HepG2 (cell line): ENCODE results near the gene FUT6. TPM values are rescaled to one million over a fixed set of nuclear protein-coding genes. Genes with fewer than 3 reads are reported as not detected.

ENCODE experiments used
- ERF ChIP-seq: IDR thresholded peaks from 2 replicates; pipeline ENCODE4 v1.6.1; 2018; ENCODE audit warnings: missing biosample characterization, missing genetic modification reagents
- FOXM1 ChIP-seq: sonication (generic); formaldehyde crosslinking; IDR thresholded peaks from 2 replicates; pipeline ENCODE4 v1.5.0; 2020; ENCODE audit warnings: missing genetic modification reagents
- IKZF4 ChIP-seq: sonication (generic); formaldehyde crosslinking; IDR thresholded peaks from 2 replicates; pipeline ENCODE4 v1.5.1; 2020; ENCODE audit warnings: borderline replicate concordance, mild to moderate bottlenecking, low read depth, missing genetic modification reagents; ENCODE audit errors: not compliant biosample characterization
- MBD4 ChIP-seq: IDR thresholded peaks from 2 replicates; pipeline ENCODE4 v1.6.1; 2012; ENCODE audit warnings: low read length, inconsistent platforms, borderline replicate concordance
- NFATC3 ChIP-seq: sonication (generic); formaldehyde crosslinking; IDR thresholded peaks from 2 replicates; pipeline ENCODE4 v1.5.1; 2020; ENCODE audit warnings: mild to moderate bottlenecking, missing genetic modification reagents
- REPIN1 ChIP-seq: sonication (generic); formaldehyde crosslinking; IDR thresholded peaks from 2 replicates; pipeline ENCODE4 v1.8.0; 2022; ENCODE audit warnings: missing genetic modification reagents, low read depth, mild to moderate bottlenecking, borderline replicate concordance
- SALL2 ChIP-seq: sonication (generic); formaldehyde crosslinking; IDR thresholded peaks from 2 replicates; pipeline ENCODE4 v1.8.1; 2023; ENCODE audit warnings: mild to moderate bottlenecking, missing genetic modification reagents, inconsistent platforms
- SNAPC2 ChIP-seq: sonication (generic); formaldehyde crosslinking; IDR thresholded peaks from 2 replicates; pipeline ENCODE4 v1.8.1; 2022; ENCODE audit warnings: mild to moderate bottlenecking, missing genetic modification reagents
- ZFYVE20 ChIP-seq: sonication (generic); formaldehyde crosslinking; IDR thresholded peaks from 2 replicates; pipeline ENCODE4 v1.8.0; 2023; ENCODE audit warnings: low read depth, mild to moderate bottlenecking, moderate library complexity, missing genetic modification reagents, borderline replicate concordance
- ZNF501 ChIP-seq: sonication (generic); formaldehyde crosslinking; IDR thresholded peaks from 2 replicates; pipeline ENCODE4 v1.5.1; 2020; ENCODE audit warnings: mild to moderate bottlenecking, moderate library complexity, missing genetic modification reagents
- ZNF768 ChIP-seq: sonication (generic); formaldehyde crosslinking; IDR thresholded peaks from 2 replicates; pipeline ENCODE4 v1.4.0; 2020; ENCODE audit warnings: missing genetic modification reagents
- ZNF776 ChIP-seq: sonication (generic); formaldehyde crosslinking; IDR thresholded peaks from 2 replicates; pipeline ENCODE4 v1.4.0; 2020; ENCODE audit warnings: mild to moderate bottlenecking, missing genetic modification reagents
- polyA plus RNA-seq, 8 experiments: library from polyadenylated mRNA; depleted of rRNA in 3 of 8; stranded (reverse) in 7 of 8; unstranded in 1 of 8; fragments of >200 nt; fragmentation: Illumina TruSeq in 4 of 8; extraction: Trizol in 4 of 8; gene quantifications; 2 replicates each; pipeline versions ENCODE4 v1.2.1 to v1.2.3, GENCODE V29; 2011 to 2016; ENCODE audit warnings: low read depth in 4 of 8, missing spikeins in 1 of 8, mixed read lengths in 1 of 8; ENCODE audit not compliant: insufficient read depth in 1 of 8
- total RNA-seq, 5 experiments: library from RNA; depleted of rRNA; stranded (reverse); fragments of >200 nt; fragmentation: Illumina TruSeq; extraction: Trizol; gene quantifications; 2 replicates each; pipeline ENCODE4 v1.2.3, GENCODE V29; 2016; ENCODE audit warnings: low read depth in 1 of 5
- TF ChIP-seq, protein P1 (sequence below): sonication (generic); formaldehyde crosslinking; IDR thresholded peaks from 2 replicates; pipeline ENCODE4 v1.4.0; 2020; ENCODE audit warnings: low read depth, missing genetic modification reagents
- TF ChIP-seq, protein P2 (sequence below): IDR thresholded peaks from 2 replicates; pipeline ENCODE4 v1.6.1; 2012; ENCODE audit warnings: low read depth, low read length, improper control_type of control experiment
- TF ChIP-seq, protein P3 (sequence below): IDR thresholded peaks from 2 replicates; pipeline ENCODE4 v1.6.1; 2012; ENCODE audit warnings: low read length, improper control_type of control experiment

Gene FUT6
- total and polyA plus RNA-seq, 2 of the 13 experiments (the other 11 are each of a cell fraction or from before 2014, with no cell fraction given) = 8.2 to 27.7 TPM

DNA sequence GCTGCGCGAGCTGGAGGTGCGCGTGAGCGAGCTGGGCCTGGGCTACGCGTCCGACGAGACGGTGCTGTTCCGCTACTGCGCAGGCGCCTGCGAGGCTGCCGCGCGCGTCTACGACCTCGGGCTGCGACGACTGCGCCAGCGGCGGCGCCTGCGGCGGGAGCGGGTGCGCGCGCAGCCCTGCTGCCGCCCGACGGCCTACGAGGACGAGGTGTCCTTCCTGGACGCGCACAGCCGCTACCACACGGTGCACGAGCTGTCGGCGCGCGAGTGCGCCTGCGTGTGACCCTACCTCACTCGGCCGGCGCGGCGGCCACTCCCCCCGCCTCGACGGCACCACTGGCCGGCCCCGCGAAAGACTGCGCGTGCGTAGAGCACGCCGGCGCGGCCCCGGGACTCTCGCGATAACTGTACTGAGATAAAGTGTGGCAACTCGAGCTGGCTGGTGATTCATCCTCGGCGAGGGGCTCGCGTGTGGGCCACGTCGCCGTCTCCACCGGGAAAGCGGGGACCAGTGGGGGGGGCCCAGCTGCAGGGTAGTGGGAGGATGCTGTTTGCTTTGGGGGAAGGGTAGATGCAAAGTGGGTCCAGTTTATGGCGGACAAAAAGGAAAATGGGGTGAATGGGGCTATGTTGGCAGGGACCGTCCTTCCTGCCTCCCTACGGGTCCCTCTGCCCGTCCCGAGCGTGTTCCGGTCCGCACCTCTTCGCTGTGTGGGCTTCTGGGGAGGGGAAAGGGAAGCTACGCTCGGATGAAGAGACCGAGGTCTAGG lies 11.4 kb downstream of the FUT6 start (continued):
- peak; percentile 86 for TF ChIP-seq SNAPC2 (CRISPR knock-in tag)
- no peak for TF ChIP-seq FOXM1
- TF ChIP-seq, protein P1, sequence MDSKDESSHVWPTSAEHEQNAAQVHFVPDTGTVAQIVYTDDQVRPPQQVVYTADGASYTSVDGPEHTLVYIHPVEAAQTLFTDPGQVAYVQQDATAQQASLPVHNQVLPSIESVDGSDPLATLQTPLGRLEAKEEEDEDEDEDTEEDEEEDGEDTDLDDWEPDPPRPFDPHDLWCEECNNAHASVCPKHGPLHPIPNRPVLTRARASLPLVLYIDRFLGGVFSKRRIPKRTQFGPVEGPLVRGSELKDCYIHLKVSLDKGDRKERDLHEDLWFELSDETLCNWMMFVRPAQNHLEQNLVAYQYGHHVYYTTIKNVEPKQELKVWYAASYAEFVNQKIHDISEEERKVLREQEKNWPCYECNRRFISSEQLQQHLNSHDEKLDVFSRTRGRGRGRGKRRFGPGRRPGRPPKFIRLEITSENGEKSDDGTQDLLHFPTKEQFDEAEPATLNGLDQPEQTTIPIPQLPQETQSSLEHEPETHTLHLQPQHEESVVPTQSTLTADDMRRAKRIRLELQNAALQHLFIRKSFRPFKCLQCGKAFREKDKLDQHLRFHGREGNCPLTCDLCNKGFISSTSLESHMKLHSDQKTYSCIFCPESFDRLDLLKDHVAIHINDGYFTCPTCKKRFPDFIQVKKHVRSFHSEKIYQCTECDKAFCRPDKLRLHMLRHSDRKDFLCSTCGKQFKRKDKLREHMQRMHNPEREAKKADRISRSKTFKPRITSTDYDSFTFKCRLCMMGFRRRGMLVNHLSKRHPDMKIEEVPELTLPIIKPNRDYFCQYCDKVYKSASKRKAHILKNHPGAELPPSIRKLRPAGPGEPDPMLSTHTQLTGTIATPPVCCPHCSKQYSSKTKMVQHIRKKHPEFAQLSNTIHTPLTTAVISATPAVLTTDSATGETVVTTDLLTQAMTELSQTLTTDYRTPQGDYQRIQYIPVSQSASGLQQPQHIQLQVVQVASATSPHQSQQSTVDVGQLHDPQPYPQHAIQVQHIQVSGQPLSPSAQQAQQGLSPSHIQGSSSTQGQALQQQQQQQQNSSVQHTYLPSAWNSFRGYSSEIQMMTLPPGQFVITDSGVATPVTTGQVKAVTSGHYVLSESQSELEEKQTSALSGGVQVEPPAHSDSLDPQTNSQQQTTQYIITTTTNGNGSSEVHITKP = no peak
- TF ChIP-seq NFATC3 (CRISPR knock-in tag) = peak; percentile 95
- peak; percentile 91 for TF ChIP-seq ERF (CRISPR knock-in tag)
- peak; percentile 66 for TF ChIP-seq SALL2 (CRISPR knock-in tag)
- peak; percentile 88 for TF ChIP-seq IKZF4 (CRISPR knock-in tag)
- no peak for TF ChIP-seq ZFYVE20
- TF ChIP-seq, protein P2, sequence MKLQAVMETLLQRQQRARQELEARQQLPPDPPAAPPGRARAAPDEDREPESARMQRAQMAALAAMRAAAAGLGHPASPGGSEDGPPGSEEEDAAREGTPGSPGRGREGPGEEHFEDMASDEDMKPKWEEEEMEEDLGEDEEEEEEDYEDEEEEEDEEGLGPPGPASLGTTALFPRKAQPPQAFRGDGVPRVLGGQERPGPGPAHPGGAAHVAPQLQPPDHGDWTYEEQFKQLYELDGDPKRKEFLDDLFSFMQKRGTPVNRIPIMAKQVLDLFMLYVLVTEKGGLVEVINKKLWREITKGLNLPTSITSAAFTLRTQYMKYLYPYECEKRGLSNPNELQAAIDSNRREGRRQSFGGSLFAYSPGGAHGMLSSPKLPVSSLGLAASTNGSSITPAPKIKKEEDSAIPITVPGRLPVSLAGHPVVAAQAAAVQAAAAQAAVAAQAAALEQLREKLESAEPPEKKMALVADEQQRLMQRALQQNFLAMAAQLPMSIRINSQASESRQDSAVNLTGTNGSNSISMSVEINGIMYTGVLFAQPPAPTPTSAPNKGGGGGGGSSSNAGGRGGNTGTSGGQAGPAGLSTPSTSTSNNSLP = no peak
- TF ChIP-seq ZNF768 (CRISPR knock-in tag) = peak; percentile 49; the same call in 1 of the 2 replicates
- TF ChIP-seq ZNF776 (CRISPR knock-in tag) = peak; percentile 93
- TF ChIP-seq REPIN1 (CRISPR knock-in tag) = peak; percentile 92
- TF ChIP-seq, protein P3, sequence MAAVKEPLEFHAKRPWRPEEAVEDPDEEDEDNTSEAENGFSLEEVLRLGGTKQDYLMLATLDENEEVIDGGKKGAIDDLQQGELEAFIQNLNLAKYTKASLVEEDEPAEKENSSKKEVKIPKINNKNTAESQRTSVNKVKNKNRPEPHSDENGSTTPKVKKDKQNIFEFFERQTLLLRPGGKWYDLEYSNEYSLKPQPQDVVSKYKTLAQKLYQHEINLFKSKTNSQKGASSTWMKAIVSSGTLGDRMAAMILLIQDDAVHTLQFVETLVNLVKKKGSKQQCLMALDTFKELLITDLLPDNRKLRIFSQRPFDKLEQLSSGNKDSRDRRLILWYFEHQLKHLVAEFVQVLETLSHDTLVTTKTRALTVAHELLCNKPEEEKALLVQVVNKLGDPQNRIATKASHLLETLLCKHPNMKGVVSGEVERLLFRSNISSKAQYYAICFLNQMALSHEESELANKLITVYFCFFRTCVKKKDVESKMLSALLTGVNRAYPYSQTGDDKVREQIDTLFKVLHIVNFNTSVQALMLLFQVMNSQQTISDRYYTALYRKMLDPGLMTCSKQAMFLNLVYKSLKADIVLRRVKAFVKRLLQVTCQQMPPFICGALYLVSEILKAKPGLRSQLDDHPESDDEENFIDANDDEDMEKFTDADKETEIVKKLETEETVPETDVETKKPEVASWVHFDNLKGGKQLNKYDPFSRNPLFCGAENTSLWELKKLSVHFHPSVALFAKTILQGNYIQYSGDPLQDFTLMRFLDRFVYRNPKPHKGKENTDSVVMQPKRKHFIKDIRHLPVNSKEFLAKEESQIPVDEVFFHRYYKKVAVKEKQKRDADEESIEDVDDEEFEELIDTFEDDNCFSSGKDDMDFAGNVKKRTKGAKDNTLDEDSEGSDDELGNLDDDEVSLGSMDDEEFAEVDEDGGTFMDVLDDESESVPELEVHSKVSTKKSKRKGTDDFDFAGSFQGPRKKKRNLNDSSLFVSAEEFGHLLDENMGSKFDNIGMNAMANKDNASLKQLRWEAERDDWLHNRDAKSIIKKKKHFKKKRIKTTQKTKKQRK = no peak
- TF ChIP-seq MBD4 = no peak
- peak; percentile 91 for TF ChIP-seq ZNF501 (CRISPR knock-in tag)
